PFSK-1 (cell line): ENCODE results near the gene ERC2.

ENCODE experiments used
- FOXP2 ChIP-seq: optimal IDR thresholded peaks from 2 replicates; pipeline ENCODE3; 2011; ENCODE audit warnings: borderline replicate concordance, control low read depth, inconsistent platforms; ENCODE audit not compliant: insufficient read depth; ENCODE audit errors: extremely low read length, extremely low read depth
- POLR2AphosphoS5 ChIP-seq: IDR thresholded peaks from 2 replicates; pipeline ENCODE4 v1.6.1; 2012; ENCODE audit warnings: low read depth, mild to moderate bottlenecking, control low read depth, low read length, moderate library complexity
- SIN3A ChIP-seq: IDR thresholded peaks from 2 replicates; pipeline ENCODE4 v1.6.1; 2012; ENCODE audit warnings: mild to moderate bottlenecking, low read length, moderate library complexity, borderline replicate concordance; ENCODE audit not compliant: insufficient read depth
- TAF1 ChIP-seq: IDR thresholded peaks from 2 replicates; pipeline ENCODE4 v1.6.1; 2012; ENCODE audit warnings: low read length, control low read depth, borderline replicate concordance; ENCODE audit not compliant: insufficient read depth
- TF ChIP-seq, protein P1 (sequence below), 2 experiments: IDR thresholded peaks; 2 replicates each; pipeline versions ENCODE4 v1.6.1 to v1.8.0; 2011 to 2012; ENCODE audit warnings: low read depth in 2 of 2, low read length in 2 of 2, control low read depth in 1 of 2, inconsistent platforms in 1 of 2, mild to moderate bottlenecking in 1 of 2, moderate library complexity in 1 of 2; ENCODE audit not compliant: insufficient read depth in 1 of 2

The ERC2 gene

DNA sequence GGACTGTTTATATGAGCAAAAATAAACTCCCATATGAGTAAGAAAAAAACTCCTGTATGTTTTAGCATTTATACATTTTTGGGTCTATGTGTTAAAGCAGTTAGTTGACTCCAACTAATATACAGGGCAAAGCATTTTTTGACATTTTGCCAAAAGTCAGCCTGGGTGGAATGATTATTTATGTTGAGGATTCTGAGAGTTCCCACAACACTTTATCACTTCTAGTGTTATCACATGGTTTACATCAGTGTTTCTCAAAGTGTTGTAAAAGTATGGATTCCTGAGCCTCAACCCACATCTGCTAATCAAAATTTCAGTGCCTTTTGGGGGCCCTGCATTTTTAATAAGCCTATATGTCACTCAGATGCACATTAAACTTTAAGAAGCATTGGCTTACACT, 643.9 kb downstream of the ERC2 start:
- no peak for TF ChIP-seq SIN3A
- TF ChIP-seq, protein P1, sequence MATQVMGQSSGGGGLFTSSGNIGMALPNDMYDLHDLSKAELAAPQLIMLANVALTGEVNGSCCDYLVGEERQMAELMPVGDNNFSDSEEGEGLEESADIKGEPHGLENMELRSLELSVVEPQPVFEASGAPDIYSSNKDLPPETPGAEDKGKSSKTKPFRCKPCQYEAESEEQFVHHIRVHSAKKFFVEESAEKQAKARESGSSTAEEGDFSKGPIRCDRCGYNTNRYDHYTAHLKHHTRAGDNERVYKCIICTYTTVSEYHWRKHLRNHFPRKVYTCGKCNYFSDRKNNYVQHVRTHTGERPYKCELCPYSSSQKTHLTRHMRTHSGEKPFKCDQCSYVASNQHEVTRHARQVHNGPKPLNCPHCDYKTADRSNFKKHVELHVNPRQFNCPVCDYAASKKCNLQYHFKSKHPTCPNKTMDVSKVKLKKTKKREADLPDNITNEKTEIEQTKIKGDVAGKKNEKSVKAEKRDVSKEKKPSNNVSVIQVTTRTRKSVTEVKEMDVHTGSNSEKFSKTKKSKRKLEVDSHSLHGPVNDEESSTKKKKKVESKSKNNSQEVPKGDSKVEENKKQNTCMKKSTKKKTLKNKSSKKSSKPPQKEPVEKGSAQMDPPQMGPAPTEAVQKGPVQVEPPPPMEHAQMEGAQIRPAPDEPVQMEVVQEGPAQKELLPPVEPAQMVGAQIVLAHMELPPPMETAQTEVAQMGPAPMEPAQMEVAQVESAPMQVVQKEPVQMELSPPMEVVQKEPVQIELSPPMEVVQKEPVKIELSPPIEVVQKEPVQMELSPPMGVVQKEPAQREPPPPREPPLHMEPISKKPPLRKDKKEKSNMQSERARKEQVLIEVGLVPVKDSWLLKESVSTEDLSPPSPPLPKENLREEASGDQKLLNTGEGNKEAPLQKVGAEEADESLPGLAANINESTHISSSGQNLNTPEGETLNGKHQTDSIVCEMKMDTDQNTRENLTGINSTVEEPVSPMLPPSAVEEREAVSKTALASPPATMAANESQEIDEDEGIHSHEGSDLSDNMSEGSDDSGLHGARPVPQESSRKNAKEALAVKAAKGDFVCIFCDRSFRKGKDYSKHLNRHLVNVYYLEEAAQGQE (IDR thresholded peaks at IDR 0.05; ENCODE audit: insufficient read depth in 1 of 2, low read depth in 2 of 2, low read length in 2 of 2), result no peak
- no peak for TF ChIP-seq TAF1
- no peak for TF ChIP-seq FOXP2
- TF ChIP-seq POLR2AphosphoS5, result no peak

DNA sequence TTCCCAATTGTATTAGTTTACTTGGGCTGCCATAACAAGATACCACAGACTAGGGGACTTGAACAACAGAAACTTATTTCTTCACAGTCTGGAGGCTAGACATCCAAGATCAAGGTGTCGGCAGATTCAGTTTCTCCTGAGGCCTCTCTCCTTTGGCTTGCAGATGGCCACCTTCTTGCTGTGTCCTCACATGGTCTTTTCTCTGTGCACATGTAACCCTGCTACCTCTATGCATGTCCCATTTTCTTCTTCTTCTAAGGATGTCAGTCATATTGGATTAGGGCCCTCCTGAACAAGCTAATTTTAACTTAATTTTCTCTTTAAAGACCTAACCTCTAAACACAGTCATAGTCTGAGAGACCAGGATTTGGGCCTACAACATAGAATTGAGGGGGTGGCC, 644.4 kb downstream of the ERC2 start:
- TF ChIP-seq SIN3A (no peak), POLR2AphosphoS5 (no peak), FOXP2 (no peak), TAF1 (no peak)
- TF ChIP-seq, protein P1 (IDR thresholded peaks at IDR 0.05; ENCODE audit: insufficient read depth in 1 of 2, low read depth in 2 of 2, low read length in 2 of 2), result no peak

DNA sequence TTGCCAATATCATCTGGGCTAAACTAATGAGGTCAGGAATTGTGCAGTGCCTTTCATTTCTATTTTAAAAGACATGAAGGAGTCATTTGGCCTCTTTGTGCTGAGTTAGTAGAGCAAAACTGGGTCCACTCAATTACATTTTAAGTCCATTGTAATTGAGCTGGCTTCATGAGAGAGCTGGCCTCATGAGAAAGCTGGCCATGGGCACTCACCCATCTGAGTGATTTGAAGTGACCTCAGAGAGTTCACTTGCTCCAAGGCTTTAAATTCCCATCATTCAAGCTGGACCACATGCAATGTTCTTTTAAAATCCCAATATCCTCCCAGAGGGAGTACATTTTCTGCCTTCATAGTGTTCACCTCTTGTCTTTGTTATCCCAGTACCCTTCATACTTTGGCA, 645.3 kb downstream of the ERC2 start:
- no peak for TF ChIP-seq FOXP2
- no peak for TF ChIP-seq POLR2AphosphoS5
- TF ChIP-seq SIN3A, result no peak
- TF ChIP-seq, protein P1 (IDR thresholded peaks at IDR 0.05; ENCODE audit: insufficient read depth in 1 of 2, low read depth in 2 of 2, low read length in 2 of 2), result no peak
- no peak for TF ChIP-seq TAF1

DNA sequence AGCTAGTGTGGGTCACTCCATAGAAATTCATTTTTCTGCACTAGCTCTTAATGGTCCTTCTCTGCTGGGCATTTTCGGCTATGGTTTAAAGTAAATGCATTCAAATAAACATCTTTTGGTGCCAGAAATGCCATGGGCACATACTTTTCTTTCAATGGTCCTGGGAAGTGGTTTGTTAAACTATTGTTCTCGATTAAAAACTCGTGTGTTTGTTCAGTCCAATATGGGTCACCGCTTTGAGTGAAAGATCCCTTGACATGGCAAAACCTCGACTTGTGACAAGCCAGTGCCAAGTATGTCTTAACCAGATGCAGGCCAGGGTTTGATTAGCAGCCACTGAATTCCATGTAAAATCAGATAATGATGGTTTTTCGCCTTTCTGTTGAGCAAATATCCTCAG, 649.3 kb downstream of the ERC2 start:
- TF ChIP-seq POLR2AphosphoS5, result no peak
- TF ChIP-seq, protein P1 (IDR thresholded peaks at IDR 0.05; ENCODE audit: insufficient read depth in 1 of 2, low read depth in 2 of 2, low read length in 2 of 2), result no peak
- no peak for TF ChIP-seq TAF1
- TF ChIP-seq SIN3A, result no peak
- no peak for TF ChIP-seq FOXP2

DNA sequence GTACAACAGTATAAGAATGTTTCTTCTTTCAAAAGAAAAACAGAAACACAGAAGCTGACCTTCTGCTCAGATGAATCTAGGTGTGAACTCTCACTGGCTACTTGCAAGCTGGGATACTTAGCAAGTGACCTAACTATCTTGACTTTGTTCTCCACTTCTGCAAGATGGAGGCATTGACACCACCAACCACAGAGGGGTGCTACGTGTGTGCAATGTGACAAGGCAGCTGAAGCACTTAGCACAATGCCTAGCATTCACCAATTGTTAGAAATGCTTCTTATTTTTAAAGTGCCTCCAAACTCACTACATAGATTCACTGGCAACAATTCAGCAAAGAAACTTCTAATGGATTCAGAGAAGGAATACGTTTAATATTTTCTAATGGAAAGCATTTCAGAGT, 649.8 kb downstream of the ERC2 start:
- no peak for TF ChIP-seq SIN3A
- TF ChIP-seq FOXP2, result no peak
- TF ChIP-seq TAF1, result no peak
- TF ChIP-seq, protein P1 (IDR thresholded peaks at IDR 0.05; ENCODE audit: insufficient read depth in 1 of 2, low read depth in 2 of 2, low read length in 2 of 2), result no peak
- no peak for TF ChIP-seq POLR2AphosphoS5
